Aorta (tissue), 5 donors: Measurements from ENCODE around the gene IPO4. TPM values are rescaled to one million over a fixed set of nuclear protein-coding genes. Genes with fewer than 3 reads are reported as not detected.
A peak's percentile ranks its signal among the peaks of the same experiment; 100 is the strongest.

Experiments
- ATAC-seq: fragments of 200-7000 bp; cut with Tn5 transposase; one replicate; pipeline ENCODE4 v1.9.1; 2022; ENCODE audit warnings: moderate library complexity; ENCODE audit not compliant: low FRiP score
- DNase-seq, 2 donors: peaks; one replicate each; pipeline ENCODE4 v3.0.0-alpha.2; 2020
- H3K27ac ChIP-seq, 2 donors: one replicate each; pipeline ENCODE4 v1.5.1; 2013; ENCODE audit warnings: low read length in 2 of 2, mild to moderate bottlenecking in 2 of 2, moderate library complexity in 2 of 2, control low read depth in 1 of 2, inconsistent platforms in 1 of 2, low read depth in 1 of 2
- H3K27me3 ChIP-seq, 2 donors: one replicate each; pipeline ENCODE4 v1.6.1; 2013; ENCODE audit warnings: control low read depth in 1 of 2, low read length in 1 of 2, mild to moderate bottlenecking in 1 of 2, moderate library complexity in 1 of 2; ENCODE audit not compliant: insufficient read depth in 2 of 2, control insufficient read depth in 1 of 2
- H3K36me3 ChIP-seq, 2 donors: one replicate each; pipeline ENCODE4 v1.6.1; 2013; ENCODE audit warnings: control low read depth in 1 of 2, low read length in 1 of 2, mild to moderate bottlenecking in 1 of 2; ENCODE audit not compliant: insufficient read depth in 2 of 2, control insufficient read depth in 1 of 2
- H3K4me1 ChIP-seq, 2 donors: one replicate each; pipeline ENCODE4 v1.6.1; 2013; ENCODE audit warnings: low read length in 2 of 2, control low read depth in 1 of 2, mild to moderate bottlenecking in 1 of 2, moderate library complexity in 1 of 2; ENCODE audit not compliant: insufficient read depth in 2 of 2, control insufficient read depth in 1 of 2
- H3K4me3 ChIP-seq, 2 donors: one replicate each; pipeline ENCODE4 v1.5.1; 2013; ENCODE audit warnings: low read length in 2 of 2, control low read depth in 1 of 2, mild to moderate bottlenecking in 1 of 2
- H3K9me3 ChIP-seq: one replicate; pipeline ENCODE4 v1.6.1; 2013; ENCODE audit warnings: mild to moderate bottlenecking, low read length; ENCODE audit not compliant: control insufficient read depth
- WGBS, 2 donors: extraction: QIAGEN DNeasy Blood & Tissue Kit; methylation state at CpG; one replicate each; pipeline ENCODE4 v1.1.7; 2013; 5-methylcytosine and 5-hydroxymethylcytosine counted together
- intact Hi-C, 2 donors: fragments of 100-400 bp; cut with DNase I; formaldehyde crosslinking; loops; one replicate each; pipeline versions ENCODE4 v1.14.2 to v1.15.0; 2022
- long read RNA-seq, 2 donors: library from polyadenylated mRNA; unstranded; transcript quantifications; one replicate each; pipeline ENCODE4 v2.0.0, GENCODE V29; 2020 to 2021
- polyA plus RNA-seq, 2 donors: library from polyadenylated mRNA; stranded (reverse); fragments of 200-250 nt; gene quantifications; one replicate each; pipeline ENCODE4 v1.2.3, GENCODE V29; 2013
- total RNA-seq, 2 donors: library from RNA; stranded (reverse); fragmentation: NEBNext Ultra II Directional; extraction: Animal tissue kit (Norgen Biotek cat#: 25700); gene quantifications; one replicate each; pipeline ENCODE4 v1.2.1, GENCODE V29; 2021
- donor health status: healthy with polysubstance abuse.
- donor health status: Bipolar disorder and iron deficiency.
- donor health status: DM: no; HTN: no; CAD: no.
- donor health status: DM: no; HTN: no; CAD: no.
- donor health status: DM: yes; HTN: yes; CAD: no.

IPO4 gene
- 10 to 100 TPM; 23.4 to 29.3 TPM for total RNA-seq
- polyA plus RNA-seq = 10 to 100 TPM in 1 of 2 donors, 1 to 10 TPM in 1; 3.4 to 11.6 TPM
- long read RNA-seq, donor 1, transcript IPO4-201 (30 exons, 3,646 nt) = major isoform, 9 of 12 reads
- long read RNA-seq, donor 1, partial matches to known transcripts = 0 of 12 reads
- long read RNA-seq, donor 1, other reads (novel, unspliced or antisense) = 3 of 12 reads
- long read RNA-seq, donor 2, partial matches to known transcripts = 0 of 7 reads
- long read RNA-seq, donor 2, other reads (novel, unspliced or antisense) = 1 of 7 reads

GRCh38 chr14:24188251-24189058, at the start of gene IPO4:
TSS of gene IPO4 (minus strand) at chr14:24188816. CDS start at chr14:24188787, 29 bp downstream.
- DNase-seq = peak; percentile 97
- H3K4me3 ChIP-seq = peak within 1 kb of the TSS; percentile 44 to 61
- H3K36me3 ChIP-seq = peaks cover 0 to 2% of the 10 kb centered on the region in 2 donors
- intact Hi-C loops = loop anchor here in 1 of 2 donors (2.0 kb wide), 1 partner anchor 28 kb away; the partner anchor contains the start of gene IRF9
- H3K27ac ChIP-seq = peak within 1 kb of the TSS in 1 of 2 donors; percentile 33
- H3K9me3 ChIP-seq = no peaks in the 10 kb centered on the region
- peak; percentile 97 for ATAC-seq
- WGBS, 2 donors = 0 to 1% methylated on average over 62 to 65 of the region's 65 CpGs
- H3K4me1 ChIP-seq = no peaks in the 10 kb centered on the region
- H3K27me3 ChIP-seq = no peaks in the 10 kb centered on the region

- Histone ChIP-seq H3K4me1 (peaks cover 3% of the 10 kb centered on the region in 2 donors), H3K27ac (no peak overlapping the region), H3K4me3 (no peak overlapping the region), H3K36me3 (peaks cover 0 to 7% of the 10 kb centered on the region in 2 donors), H3K9me3 (no peaks in the 10 kb centered on the region), H3K27me3 (no peaks in the 10 kb centered on the region)
- intact Hi-C loops = loop anchor here in 1 of 2 donors (5.0 kb wide), 1 partner anchor 194 kb away; no protein-coding TSS in a partner anchor
- ATAC-seq (no peak), DNase-seq (no peak)
- WGBS, 2 donors = 76% methylated on average over 5 of the region's 5 CpGs
These were observed 49.5 kb upstream of the IPO4 start for GRCh38 chr14:24238123-24238522.

GRCh38 chr14:24237463-24237955, 48.9 kb upstream of the IPO4 start:
- Histone ChIP-seq H3K4me1 (peaks cover 3% of the 10 kb centered on the region in 2 donors), H3K4me3 (no peak overlapping the region), H3K27ac (no peak overlapping the region), H3K9me3 (no peaks in the 10 kb centered on the region), H3K36me3 (peaks cover 0 to 7% of the 10 kb centered on the region in 2 donors), H3K27me3 (no peaks in the 10 kb centered on the region)
- WGBS, 2 donors = 88 to 91% methylated on average over 2 of the region's 2 CpGs
- DNase-seq (no peak), ATAC-seq (no peak)
- intact Hi-C loops = loop anchor here in 1 of 2 donors (5.0 kb wide), 1 partner anchor 195 kb away; no protein-coding TSS in a partner anchor

GRCh38 chr14:24236689-24237462, 48.3 kb upstream of the IPO4 start:
- DNase-seq (no peak), ATAC-seq (no peak)
- Histone ChIP-seq H3K27me3 (no peaks in the 10 kb centered on the region), H3K9me3 (no peaks in the 10 kb centered on the region), H3K4me1 (peaks cover 3% of the 10 kb centered on the region in 2 donors), H3K27ac (no peak overlapping the region), H3K4me3 (no peak overlapping the region), H3K36me3 (peaks cover 0 to 7% of the 10 kb centered on the region in 2 donors)
- intact Hi-C loops = loop anchor here in 1 of 2 donors (5.0 kb wide), 1 partner anchor 195 kb away; no protein-coding TSS in a partner anchor
- 88 to 92% methylated on average over 6 of the region's 6 CpGs for WGBS, 2 donors

GRCh38 chr14:24235804-24236688, 47.4 kb upstream of the IPO4 start:
- no peaks in the 10 kb centered on the region for H3K9me3 ChIP-seq
- DNase-seq (no peak), ATAC-seq (no peak)
- intact Hi-C loops = loop anchor here in 1 of 2 donors (5.0 kb wide), 1 partner anchor 196 kb away; no protein-coding TSS in a partner anchor
- H3K27me3 ChIP-seq = no peaks in the 10 kb centered on the region
- 86 to 91% methylated on average over 5 of the region's 5 CpGs for WGBS, 2 donors
- H3K36me3 ChIP-seq = peaks cover 0 to 7% of the 10 kb centered on the region in 2 donors
- no peak overlapping the region for H3K4me3 ChIP-seq
- peaks cover 1 to 3% of the 10 kb centered on the region in 2 donors for H3K4me1 ChIP-seq
- peak overlapping the region in 1 of 2 donors; percentile 12 for H3K27ac ChIP-seq

GRCh38 chr14:24234095-24235005, 45.7 kb upstream of the IPO4 start:
- H3K4me1 ChIP-seq = peaks cover 0 to 3% of the 10 kb centered on the region in 2 donors
- no peaks in the 10 kb centered on the region for H3K9me3 ChIP-seq
- intact Hi-C loops = loop anchor here in 1 of 2 donors (5.0 kb wide), 2 partner anchors 37 to 198 kb away; partner anchors contain the start of gene TM9SF1
- ATAC-seq (no peak), DNase-seq (no peak)
- H3K27me3 ChIP-seq = no peaks in the 10 kb centered on the region
- H3K27ac ChIP-seq = no peak overlapping the region
- H3K4me3 ChIP-seq = no peak overlapping the region
- WGBS, 2 donors = 80 to 83% methylated on average over 3 of the region's 3 CpGs
- H3K36me3 ChIP-seq = peaks cover 0 to 4% of the 10 kb centered on the region in 2 donors

GRCh38 chr14:24233538-24233866, 44.9 kb upstream of the IPO4 start:
- ATAC-seq (no peak), DNase-seq (no peak)
- peak overlapping the region; percentile 43 to 60 for H3K4me3 ChIP-seq
- 71 to 73% methylated on average over 2 of the region's 2 CpGs for WGBS, 2 donors
- peaks cover 0 to 3% of the 10 kb centered on the region in 2 donors for H3K4me1 ChIP-seq
- intact Hi-C loops = loop anchor here in 1 of 2 donors (5.0 kb wide), 1 partner anchor 36 kb away; the partner anchor contains the start of gene TM9SF1
- no peaks in the 10 kb centered on the region for H3K27me3 ChIP-seq
- H3K27ac ChIP-seq = peak overlapping the region in 1 of 2 donors; percentile 93
- H3K9me3 ChIP-seq = no peaks in the 10 kb centered on the region
- H3K36me3 ChIP-seq = peaks cover 0 to 4% of the 10 kb centered on the region in 2 donors
